ENCODE data around the gene EFCAB6. TPM values are rescaled to one million over a fixed set of nuclear protein-coding genes. Genes with fewer than 3 reads are reported as not detected.
"Not testable (repeated sequence)": the region's sequence is repeated elsewhere in the genome, so short reads cannot be mapped to it uniquely, and the experiment has no call there.

The EFCAB6 gene
- total RNA-seq, 2 donors from 2014 or later = 0.12 to 1.3 TPM

DNA sequence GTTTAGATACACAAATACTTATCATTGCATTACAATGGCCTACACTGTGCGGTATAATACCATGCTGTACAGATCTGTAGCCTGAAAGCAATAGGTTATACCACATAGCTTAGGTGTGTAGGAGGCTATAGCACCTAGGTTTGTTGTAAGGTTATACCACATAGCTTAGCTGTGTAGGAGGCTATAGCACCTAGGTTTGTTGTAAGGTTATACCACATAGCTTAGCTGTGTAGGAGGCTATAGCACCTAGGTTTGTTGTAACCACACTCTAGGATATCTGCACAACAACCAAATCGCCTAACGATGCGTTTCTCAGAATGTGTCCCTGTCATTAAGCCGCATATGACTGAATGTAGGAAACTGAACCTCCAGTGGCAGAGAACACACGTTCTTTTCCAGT, 155.5 kb downstream of the EFCAB6 start:
- H3K9me3 Mint-ChIP-seq; H3K27ac Mint-ChIP-seq; H3K36me3 Mint-ChIP-seq; DNase-seq (ENCODE audit: low spot score); H3K4me3 Mint-ChIP-seq; H3K4me1 Mint-ChIP-seq (ENCODE audit: low read depth in 2 of 2): not testable (repeated sequence)
- peak; percentile 15 to 31 for ATAC-seq
- H3K27me3 Mint-ChIP-seq = peaks cover 11 to 18% of the 10 kb centered on the region in 2 donors

DNA sequence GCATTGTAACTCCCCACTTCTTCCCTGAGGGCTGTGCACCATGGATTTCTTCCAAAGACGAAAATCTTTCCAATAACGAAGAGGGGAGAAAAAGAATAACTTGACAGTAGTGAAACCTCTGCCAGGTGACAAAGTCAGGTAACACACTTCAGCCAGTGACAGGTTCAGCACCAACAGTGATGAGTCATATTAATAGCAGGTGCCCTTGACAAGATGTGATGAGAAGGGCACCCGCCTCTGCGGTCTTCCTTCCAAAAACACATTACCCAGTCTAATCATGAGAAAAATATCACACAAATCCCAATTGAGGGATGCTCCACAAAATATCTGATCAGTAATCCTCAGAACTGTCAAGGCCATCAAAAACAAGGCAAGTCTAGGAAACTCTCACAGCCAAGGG, 157.8 kb downstream of the EFCAB6 start:
- ATAC-seq = no peak
- Mint-ChIP-seq H3K9me3 (peaks cover 3% of the 10 kb centered on the region), H3K27ac (no peak overlapping the region), H3K4me1 (ENCODE audit: low read depth in 2 of 2) (no peaks in the 10 kb centered on the region), H3K36me3 (peaks cover 7% of the 10 kb centered on the region), H3K27me3 (peaks cover 20% of the 10 kb centered on the region in 2 donors), H3K4me3 (no peak overlapping the region)
- DNase-seq (ENCODE audit: low spot score) = no peak

DNA sequence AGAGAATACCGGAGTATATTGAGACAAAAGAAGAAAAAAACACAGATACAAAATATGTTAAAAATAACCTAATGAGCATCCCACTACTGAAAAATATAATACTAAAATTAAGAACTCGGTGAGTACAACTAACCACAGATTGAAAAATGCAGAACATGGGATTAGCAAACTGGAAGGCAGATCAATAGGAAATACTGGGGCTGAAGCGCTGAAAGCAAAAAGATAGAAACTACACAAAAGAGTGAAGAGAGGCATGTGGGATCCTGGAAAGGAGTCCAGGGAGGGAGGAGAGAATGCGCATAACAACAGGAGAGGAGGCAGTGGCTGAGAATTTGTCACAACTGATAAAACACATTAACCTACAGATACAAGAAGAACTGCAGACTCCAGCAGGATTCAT, 159.3 kb downstream of the EFCAB6 start:
- DNase-seq (ENCODE audit: low spot score) (no peak), ATAC-seq (no peak)
- Mint-ChIP-seq H3K36me3 (peaks cover 7% of the 10 kb centered on the region), H3K4me1 (ENCODE audit: low read depth in 2 of 2) (no peaks in the 10 kb centered on the region), H3K4me3 (no peak overlapping the region), H3K27me3 (peaks cover 25 to 31% of the 10 kb centered on the region in 2 donors), H3K9me3 (peaks cover 3% of the 10 kb centered on the region), H3K27ac (no peak overlapping the region)

DNA sequence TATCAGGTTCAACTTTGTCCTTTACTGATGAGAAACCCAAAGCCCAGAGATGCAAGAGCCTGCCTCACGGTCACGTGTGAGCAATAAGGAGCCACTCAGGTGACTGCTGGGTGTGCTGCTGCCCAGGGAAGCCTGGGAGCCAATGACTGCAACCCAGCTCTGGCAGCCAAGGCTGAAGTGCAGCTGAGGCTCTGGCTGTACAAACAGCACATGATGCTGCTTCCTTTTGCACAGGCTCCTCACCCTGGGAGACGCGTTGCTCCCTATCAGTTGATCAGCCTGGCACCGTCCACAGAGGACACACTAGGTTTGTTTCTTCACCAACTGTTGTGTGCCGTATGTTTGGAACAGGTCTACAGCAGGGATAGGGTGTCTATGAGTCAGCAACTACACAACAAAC, 168.7 kb downstream of the EFCAB6 start:
- Mint-ChIP-seq H3K4me1 (ENCODE audit: low read depth in 2 of 2) (no peaks in the 10 kb centered on the region), H3K9me3 (peaks cover 7% of the 10 kb centered on the region), H3K27me3 (peaks cover 22 to 36% of the 10 kb centered on the region in 2 donors), H3K4me3 (no peak overlapping the region), H3K27ac (no peak overlapping the region), H3K36me3 (peaks cover 10% of the 10 kb centered on the region)
- ATAC-seq = peak in 1 of 2 donors; percentile 36
- no peak for DNase-seq (ENCODE audit: low spot score)

DNA sequence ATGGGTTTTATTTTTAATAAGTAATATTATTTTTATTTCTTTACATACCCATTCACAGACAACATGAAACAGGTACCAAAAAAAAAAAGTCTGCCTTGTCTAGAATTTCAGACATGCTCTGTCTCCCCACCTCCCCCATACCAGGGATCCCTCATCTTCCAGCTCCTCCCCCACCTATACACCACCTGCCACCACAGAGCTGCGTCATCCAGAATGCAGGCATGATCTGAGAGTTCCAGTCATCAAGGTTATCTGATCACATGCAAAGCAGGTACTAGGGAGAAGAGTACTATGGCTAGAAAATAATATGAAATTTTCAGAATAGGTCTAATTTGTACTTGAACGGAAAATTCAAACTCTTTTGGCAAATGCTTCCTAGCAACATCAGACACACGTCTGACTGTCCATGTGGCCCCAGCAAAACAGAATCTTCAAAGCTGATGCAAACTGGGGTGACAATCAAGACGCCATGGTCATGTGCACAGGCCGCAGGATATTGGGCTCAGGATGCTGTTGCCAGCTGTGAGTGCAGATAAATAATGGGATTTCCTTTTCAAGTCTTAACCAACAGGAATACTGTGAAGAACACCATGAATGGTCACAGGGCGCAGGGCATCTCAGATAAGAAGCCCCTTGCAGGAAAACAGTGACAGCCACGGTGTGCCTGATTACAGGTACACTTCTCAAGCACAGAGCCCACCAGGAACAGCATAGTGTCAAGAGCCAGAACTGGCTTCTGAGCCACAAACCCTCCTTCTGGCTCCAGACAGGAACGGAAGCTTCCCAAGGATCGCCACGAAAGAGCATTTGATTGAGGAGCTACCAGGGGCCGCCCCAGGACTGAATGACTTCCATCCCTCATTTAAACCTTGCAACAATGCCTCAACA, 169.5 kb downstream of the EFCAB6 start:
- DNase-seq (ENCODE audit: low spot score) (no peak), ATAC-seq (no peak)
- Mint-ChIP-seq H3K36me3 (peaks cover 10% of the 10 kb centered on the region), H3K27me3 (peaks cover 19 to 28% of the 10 kb centered on the region in 2 donors), H3K27ac (no peak overlapping the region), H3K9me3 (peaks cover 7% of the 10 kb centered on the region), H3K4me1 (ENCODE audit: low read depth in 2 of 2) (no peaks in the 10 kb centered on the region), H3K4me3 (no peak overlapping the region)

DNA sequence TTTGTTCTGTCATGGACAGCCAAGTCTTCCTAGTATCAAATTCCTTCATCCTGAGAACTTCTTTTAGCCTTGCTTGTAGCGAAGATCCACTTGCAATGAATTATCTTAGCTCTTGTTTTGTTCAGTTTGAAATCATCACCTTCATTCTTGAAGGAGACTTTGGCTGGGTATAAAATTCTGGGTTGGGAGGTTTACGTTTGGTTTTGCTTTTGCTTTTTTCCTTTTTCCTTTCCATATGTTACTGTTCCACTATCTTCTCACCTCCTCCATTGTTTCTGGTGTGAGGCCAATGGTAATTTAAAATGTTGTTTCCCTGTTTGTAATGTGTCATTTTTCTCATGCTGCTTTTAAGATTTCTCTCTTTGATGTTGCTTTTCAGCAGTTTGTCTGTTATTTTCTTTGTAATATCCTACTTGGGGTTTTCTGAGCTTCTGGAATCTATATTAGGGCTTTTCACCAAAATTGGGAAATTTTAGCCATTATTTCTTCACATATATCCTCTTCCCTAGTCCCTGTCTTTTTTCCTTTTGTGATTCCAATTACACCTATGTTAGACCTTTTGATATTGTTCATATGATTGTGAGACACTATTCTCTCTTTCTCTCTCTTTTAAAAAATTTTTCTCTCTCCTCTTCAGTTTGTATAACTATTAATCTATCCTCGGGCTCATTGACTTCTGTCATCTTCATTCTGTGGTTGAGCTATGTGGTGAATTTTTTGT, 172.7 kb downstream of the EFCAB6 start:
- no peak for ATAC-seq
- peaks cover 17 to 18% of the 10 kb centered on the region in 2 donors for H3K27me3 Mint-ChIP-seq
- H3K4me1 Mint-ChIP-seq (ENCODE audit: low read depth in 2 of 2) = no peaks in the 10 kb centered on the region
- DNase-seq (ENCODE audit: low spot score) = no peak
- no peak overlapping the region for H3K4me3 Mint-ChIP-seq
- H3K27ac Mint-ChIP-seq = no peak overlapping the region
- peaks cover 7% of the 10 kb centered on the region for H3K9me3 Mint-ChIP-seq
- peaks cover 10% of the 10 kb centered on the region for H3K36me3 Mint-ChIP-seq

DNA sequence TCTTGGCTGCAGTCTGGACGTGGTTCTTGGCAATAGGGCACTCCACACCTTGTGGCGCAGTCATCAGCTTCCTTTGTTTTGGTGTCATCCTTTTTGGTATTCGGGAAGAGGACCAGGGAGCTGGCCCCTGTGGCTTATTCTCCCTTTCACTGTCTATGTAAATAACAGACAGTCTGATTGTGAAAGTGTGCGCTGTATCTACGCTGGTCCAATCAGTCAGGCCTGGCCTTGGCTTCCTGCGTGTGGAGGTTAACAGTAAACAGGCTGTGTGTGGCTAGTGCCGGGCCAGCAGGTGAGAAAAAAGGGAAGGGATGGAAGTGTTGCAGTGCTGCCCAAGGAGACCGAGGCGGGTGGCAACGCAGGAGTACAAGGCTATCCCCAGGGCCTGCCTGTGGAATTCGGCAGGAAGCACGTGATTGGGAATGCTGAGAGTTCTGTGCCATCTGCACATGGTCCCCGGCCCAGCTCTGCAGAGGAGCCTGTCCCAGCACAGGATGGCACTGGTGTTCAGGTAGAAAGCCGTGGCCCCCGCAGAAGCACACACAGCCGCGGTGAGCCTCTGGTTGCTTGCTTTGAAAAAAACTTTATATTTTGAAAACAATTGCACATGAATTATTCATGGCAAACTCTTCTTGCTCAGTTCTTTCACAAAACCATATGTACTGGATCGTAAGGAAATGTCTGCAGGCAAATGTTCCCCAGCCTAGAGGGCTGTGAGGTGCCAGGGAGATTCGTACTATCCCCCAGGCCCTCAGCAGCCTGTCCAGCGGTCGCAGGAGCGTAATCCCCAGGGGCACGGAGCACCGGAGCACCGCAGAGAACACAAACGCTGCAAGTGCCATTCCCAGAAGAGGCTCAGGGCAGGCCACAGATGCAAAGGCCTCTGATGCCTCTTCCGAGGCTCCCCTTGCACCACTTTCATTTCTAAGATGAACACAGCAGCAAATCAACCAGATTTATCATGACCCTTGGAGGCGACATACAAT, 174.5 kb downstream of the EFCAB6 start:
- no peak for DNase-seq (ENCODE audit: low spot score)
- peaks cover 11 to 14% of the 10 kb centered on the region in 2 donors for H3K27me3 Mint-ChIP-seq
- H3K36me3 Mint-ChIP-seq = peaks cover 10% of the 10 kb centered on the region
- peaks cover 7% of the 10 kb centered on the region for H3K9me3 Mint-ChIP-seq
- ATAC-seq = no peak
- H3K27ac Mint-ChIP-seq = no peak overlapping the region
- no peak overlapping the region for H3K4me3 Mint-ChIP-seq
- H3K4me1 Mint-ChIP-seq (ENCODE audit: low read depth in 2 of 2) = no peaks in the 10 kb centered on the region

DNA sequence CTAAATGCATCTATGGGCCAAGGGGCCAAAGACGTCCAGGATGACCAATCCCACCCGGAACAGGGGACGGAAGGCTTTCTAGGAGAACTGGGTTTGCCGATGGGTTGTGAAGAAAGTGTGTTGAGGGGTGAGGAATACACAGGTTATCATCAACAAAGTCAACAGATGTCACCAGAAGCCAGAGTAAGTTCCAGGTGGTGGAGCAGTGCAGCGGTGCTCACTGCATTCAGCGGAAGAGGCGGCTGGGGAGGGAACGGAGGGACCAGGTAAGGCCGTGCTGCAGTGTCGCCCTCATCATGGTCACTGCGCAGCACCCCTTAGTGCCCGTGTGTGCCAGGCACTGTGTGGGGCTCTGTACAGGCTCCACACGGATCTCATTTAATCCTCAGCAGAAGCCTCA, 176.0 kb downstream of the EFCAB6 start:
- Mint-ChIP-seq H3K9me3 (peaks cover 7% of the 10 kb centered on the region), H3K27ac (no peak overlapping the region), H3K27me3 (peaks cover 8 to 11% of the 10 kb centered on the region in 2 donors), H3K4me3 (no peak overlapping the region), H3K4me1 (ENCODE audit: low read depth in 2 of 2) (no peaks in the 10 kb centered on the region), H3K36me3 (peaks cover 10% of the 10 kb centered on the region)
- no peak for ATAC-seq
- DNase-seq (ENCODE audit: low spot score) = no peak

DNA sequence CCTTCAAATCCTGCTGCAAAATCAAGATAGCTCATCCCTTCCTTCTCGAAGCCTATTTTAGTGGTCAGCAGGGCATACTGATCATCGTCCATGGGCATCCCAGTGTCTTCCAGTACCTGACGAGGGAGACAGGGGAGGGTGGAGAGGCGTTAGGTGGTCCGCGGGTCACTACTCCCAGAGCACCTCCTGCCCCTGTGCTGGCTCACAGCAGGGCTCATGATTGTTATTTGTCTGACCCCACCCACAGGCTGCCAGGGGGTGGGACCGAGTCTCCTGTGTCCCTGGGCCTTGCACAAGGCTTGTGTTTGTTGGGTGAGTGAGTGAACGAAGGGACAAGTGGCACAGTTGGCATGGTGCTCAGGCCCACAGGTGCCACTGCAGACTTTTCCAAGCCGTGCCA, 177.0 kb downstream of the EFCAB6 start:
- ATAC-seq (no peak), DNase-seq (ENCODE audit: low spot score) (no peak)
- H3K36me3 Mint-ChIP-seq = peaks cover 10% of the 10 kb centered on the region
- peaks cover 8 to 11% of the 10 kb centered on the region in 2 donors for H3K27me3 Mint-ChIP-seq
- H3K4me1 Mint-ChIP-seq (ENCODE audit: low read depth in 2 of 2) = no peaks in the 10 kb centered on the region
- H3K27ac Mint-ChIP-seq = no peak overlapping the region
- peaks cover 7% of the 10 kb centered on the region for H3K9me3 Mint-ChIP-seq
- no peak overlapping the region for H3K4me3 Mint-ChIP-seq

DNA sequence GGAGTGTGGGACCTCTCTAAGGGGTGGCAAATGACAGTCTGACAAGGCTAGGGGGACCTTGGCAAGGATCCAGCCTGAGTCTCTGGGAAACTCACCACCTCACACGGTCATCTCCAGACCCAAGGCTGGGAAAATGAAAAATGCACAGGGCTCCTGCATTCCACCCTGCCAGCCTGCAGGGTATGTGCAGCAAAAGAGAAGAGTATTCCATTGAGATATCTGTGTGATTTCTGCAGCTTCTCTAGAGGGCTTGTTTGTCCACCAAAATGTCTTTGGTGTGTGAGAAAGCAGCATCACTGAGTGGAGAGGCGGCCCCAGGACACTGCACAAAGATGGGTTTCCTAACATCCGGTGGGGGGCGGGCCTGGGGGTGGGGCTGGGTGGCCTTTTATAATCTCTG, 177.8 kb downstream of the EFCAB6 start:
- Mint-ChIP-seq H3K4me3 (no peak overlapping the region), H3K4me1 (ENCODE audit: low read depth in 2 of 2) (no peaks in the 10 kb centered on the region), H3K9me3 (peaks cover 2% of the 10 kb centered on the region), H3K27ac (no peak overlapping the region), H3K27me3 (peaks cover under 1 to 6% of the 10 kb centered on the region in 2 donors), H3K36me3 (peaks cover 3% of the 10 kb centered on the region)
- DNase-seq (ENCODE audit: low spot score) = no peak
- no peak for ATAC-seq

DNA sequence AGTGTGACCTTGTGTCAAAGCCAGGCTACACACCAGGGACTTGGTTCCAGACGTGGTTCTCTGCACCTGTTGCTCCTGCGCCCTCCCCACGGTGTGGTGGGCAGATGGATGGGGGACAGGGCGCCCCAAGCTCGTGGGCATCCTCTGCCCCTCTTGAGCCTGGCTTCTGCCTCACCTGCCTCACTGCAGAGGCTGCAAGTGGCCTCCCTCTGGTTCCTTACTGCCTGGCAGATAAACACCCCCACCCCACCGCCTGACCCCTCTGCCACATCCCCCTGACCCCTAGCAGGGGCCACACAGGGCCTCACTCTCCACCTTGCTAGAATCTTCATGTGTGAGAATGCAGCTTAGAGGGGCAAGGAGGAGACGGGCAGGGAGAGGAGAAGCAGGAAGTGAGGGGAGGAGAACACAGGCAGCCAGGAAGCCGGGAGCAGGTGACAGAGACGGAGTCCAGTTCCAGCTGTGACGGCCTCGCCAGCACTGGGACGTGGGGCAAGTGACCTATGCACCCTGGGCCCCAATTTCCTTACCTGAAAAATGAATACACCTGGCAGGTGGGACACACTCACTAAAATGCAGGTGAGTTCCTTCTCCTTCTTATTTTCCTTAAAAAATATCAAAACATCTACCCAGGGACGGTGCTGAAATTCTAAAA, 178.3 kb downstream of the EFCAB6 start:
- Mint-ChIP-seq H3K4me3 (no peak overlapping the region), H3K9me3 (no peaks in the 10 kb centered on the region), H3K27me3 (peaks cover 0 to 5% of the 10 kb centered on the region in 2 donors), H3K4me1 (ENCODE audit: low read depth in 2 of 2) (no peaks in the 10 kb centered on the region), H3K27ac (no peak overlapping the region), H3K36me3 (no peaks in the 10 kb centered on the region)
- DNase-seq (ENCODE audit: low spot score) = no peak
- ATAC-seq = no peak

DNA sequence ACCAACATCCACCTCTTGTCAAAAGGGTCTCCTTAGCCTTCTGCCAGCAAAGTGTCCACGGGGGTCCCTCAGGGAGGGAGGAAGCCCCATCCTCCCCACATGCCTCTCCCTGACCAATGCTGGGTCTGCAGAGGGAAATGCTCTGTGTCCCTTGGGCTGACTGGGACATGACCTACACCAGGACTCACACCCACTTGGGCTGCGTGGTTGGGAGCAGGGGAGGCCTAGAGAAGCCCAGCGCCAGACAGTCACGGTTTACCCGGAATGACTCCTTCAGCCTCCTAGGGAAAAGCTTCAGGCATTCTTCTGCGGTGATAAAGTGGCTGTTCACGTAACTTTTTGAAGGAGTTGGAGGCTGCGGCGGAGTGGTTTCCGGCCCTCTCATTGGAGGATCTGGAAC, 180.3 kb downstream of the EFCAB6 start:
- Mint-ChIP-seq H3K4me1 (ENCODE audit: low read depth in 2 of 2) (no peaks in the 10 kb centered on the region), H3K4me3 (no peak overlapping the region), H3K27me3 (peaks cover 0 to 5% of the 10 kb centered on the region in 2 donors), H3K9me3 (no peaks in the 10 kb centered on the region), H3K36me3 (no peaks in the 10 kb centered on the region), H3K27ac (no peak overlapping the region)
- DNase-seq (ENCODE audit: low spot score) (no peak), ATAC-seq (no peak)

DNA sequence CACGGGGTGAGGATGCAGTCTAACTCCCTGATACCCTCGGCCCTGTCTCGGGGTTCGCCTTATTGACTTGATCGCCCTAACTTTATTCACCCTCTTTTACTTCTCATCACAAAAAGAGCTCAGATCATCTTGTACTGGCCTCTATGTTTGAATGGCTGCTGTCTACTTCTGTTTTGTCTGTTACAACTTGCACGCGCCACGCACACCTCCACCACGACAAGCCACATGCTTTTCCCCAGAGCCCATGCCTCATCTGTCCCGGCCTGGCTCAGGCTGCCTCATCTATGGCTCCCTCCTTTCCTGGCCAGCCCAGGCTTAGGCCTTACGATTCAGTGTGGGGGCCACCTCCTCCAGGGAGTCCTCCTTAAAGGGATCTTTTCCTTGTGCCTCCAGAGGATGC, 180.9 kb downstream of the EFCAB6 start:
- DNase-seq (ENCODE audit: low spot score) (no peak), ATAC-seq (no peak)
- Mint-ChIP-seq H3K27ac (no peak overlapping the region), H3K36me3 (no peaks in the 10 kb centered on the region), H3K4me1 (ENCODE audit: low read depth in 2 of 2) (no peaks in the 10 kb centered on the region), H3K4me3 (no peak overlapping the region), H3K9me3 (no peaks in the 10 kb centered on the region), H3K27me3 (peaks cover 0 to 5% of the 10 kb centered on the region in 2 donors)

Measured in natural killer cell treated with Interleukin-12 subunit alpha and Interleukin-12 subunit beta and Interleukin-15 and Interleukin-18, amount 100 ng/mL, for 72 hours (primary cell).